NT2/D1 (cell line): ENCODE results near the gene KISS1R.
A peak's percentile ranks its signal among the peaks of the same experiment; 100 is the strongest.

Experiments
- DNase-seq: peaks from one replicate; pipeline ENCODE4 v3.0.0-alpha.2; 2011; ENCODE audit warnings: low read depth, low spot score
- H3K27me3 ChIP-seq: 2 replicates; pipeline ENCODE4 v1.6.0; 2011; ENCODE audit warnings: mild to moderate bottlenecking; ENCODE audit not compliant: insufficient read length, insufficient read depth
- H3K36me3 ChIP-seq: 2 replicates; pipeline ENCODE4 v1.6.1; 2011; ENCODE audit warnings: mild to moderate bottlenecking, low read length, mixed read lengths; ENCODE audit not compliant: insufficient read depth, insufficient read length
- H3K4me1 ChIP-seq: 2 replicates; pipeline ENCODE4 v1.5.1; 2011; ENCODE audit not compliant: insufficient read depth, insufficient read length
- H3K4me3 ChIP-seq: 2 replicates; pipeline ENCODE4 v1.5.1; 2011; ENCODE audit warnings: low read depth; ENCODE audit not compliant: insufficient read length
- H3K9ac ChIP-seq: 2 replicates; pipeline ENCODE4 v1.6.0; 2011; ENCODE audit warnings: low read depth; ENCODE audit not compliant: insufficient read length
- H3K9me3 ChIP-seq: 2 replicates; pipeline ENCODE4 v1.5.1; 2011; ENCODE audit warnings: mild to moderate bottlenecking, low read length; ENCODE audit not compliant: insufficient read depth
- SUZ12 ChIP-seq: IDR thresholded peaks from 2 replicates; pipeline ENCODE4 v1.6.1; 2011; ENCODE audit not compliant: insufficient read length, insufficient read depth; ENCODE audit errors: extremely low read depth
- YY1 ChIP-seq: IDR thresholded peaks from 2 replicates; pipeline ENCODE4 v1.6.1; 2011; ENCODE audit not compliant: insufficient read length, insufficient read depth
- ZNF274 ChIP-seq: IDR thresholded peaks from 2 replicates; pipeline ENCODE4 v1.6.1; 2011; ENCODE audit warnings: mild to moderate bottlenecking, low read depth, low read length

Gene KISS1R

GRCh38 chr19:919199-920050 is 2.3 kb downstream of the KISS1R start:
- Histone ChIP-seq H3K4me1 (peaks cover 25% of the 10 kb centered on the region), H3K36me3 (no peaks in the 10 kb centered on the region), H3K9me3 (no peaks in the 10 kb centered on the region), H3K9ac (peak overlapping the region; percentile 10), H3K4me3 (peak overlapping the region; percentile 21), H3K27me3 (peaks cover 52% of the 10 kb centered on the region)
- DNase-seq: no peak
- TF ChIP-seq SUZ12 (peak; percentile 86), YY1 (no peak), ZNF274 (no peak)

- TF ChIP-seq YY1 (no peak), SUZ12 (peak; percentile 74)
- peaks cover 25% of the 10 kb centered on the region for H3K4me1 ChIP-seq
- H3K9ac ChIP-seq: peak overlapping the region; percentile 21
- H3K36me3 ChIP-seq: no peaks in the 10 kb centered on the region
- DNase-seq: no peak
- peak overlapping the region; percentile 22 for H3K4me3 ChIP-seq
- no peaks in the 10 kb centered on the region for H3K9me3 ChIP-seq
- peaks cover 48% of the 10 kb centered on the region for H3K27me3 ChIP-seq
These were observed 3.1 kb downstream of the KISS1R start for GRCh38 chr19:920051-920864.

- no peak for DNase-seq
- H3K4me3 ChIP-seq: peak overlapping the region; percentile 86
- peak overlapping the region; percentile 87 for H3K9ac ChIP-seq
These were observed 7.5 kb downstream of the KISS1R start for GRCh38 chr19:924553-925086.

GRCh38 chr19:925087-925525 is 8.0 kb downstream of the KISS1R start:
- peaks cover 14% of the 10 kb centered on the region for H3K27me3 ChIP-seq
- peaks cover 19% of the 10 kb centered on the region for H3K36me3 ChIP-seq
- H3K4me3 ChIP-seq: peak overlapping the region; percentile 86
- peak overlapping the region; percentile 87 for H3K9ac ChIP-seq
- DNase-seq: no peak
- TF ChIP-seq YY1 (no peak), SUZ12 (no peak), ZNF274 (no peak)
- H3K9me3 ChIP-seq: no peaks in the 10 kb centered on the region
- H3K4me1 ChIP-seq: peaks cover 18% of the 10 kb centered on the region

More at GRCh38 chr19:924553-925086, 7.5 kb downstream of the KISS1R start:
- TF ChIP-seq YY1 (no peak), ZNF274 (no peak), SUZ12 (no peak)
- Histone ChIP-seq H3K9me3 (no peaks in the 10 kb centered on the region), H3K36me3 (peaks cover 14% of the 10 kb centered on the region), H3K4me1 (peaks cover 22% of the 10 kb centered on the region), H3K27me3 (peaks cover 19% of the 10 kb centered on the region)

GRCh38 chr19:925526-926322 is 8.6 kb downstream of the KISS1R start, which contains the start of gene ARID3A:
TSS of gene ARID3A (plus strand) at chr19:926035. CDS start at chr19:929529, 3,494 bp downstream.
- H3K9ac ChIP-seq: peak within 1 kb of the TSS; percentile 90
- TF ChIP-seq ZNF274: no peak
- no peak for TF ChIP-seq YY1
- no peak for TF ChIP-seq SUZ12
- peaks cover 22% of the 10 kb centered on the region for H3K36me3 ChIP-seq
- H3K4me1 ChIP-seq: peaks cover 16% of the 10 kb centered on the region
- H3K4me3 ChIP-seq: peak within 1 kb of the TSS; percentile 86
- no peaks in the 10 kb centered on the region for H3K9me3 ChIP-seq
- DNase-seq: peak; percentile 74
- H3K27me3 ChIP-seq: peaks cover 8% of the 10 kb centered on the region

GRCh38 chr19:926323-926588 is 9.1 kb downstream of the KISS1R start:
- Histone ChIP-seq H3K36me3 (peaks cover 28% of the 10 kb centered on the region), H3K27me3 (peaks cover 3% of the 10 kb centered on the region), H3K4me1 (peaks cover 15% of the 10 kb centered on the region), H3K9me3 (no peaks in the 10 kb centered on the region), H3K9ac (peak overlapping the region; percentile 90), H3K4me3 (peak overlapping the region; percentile 86)
- DNase-seq: no peak
- TF ChIP-seq SUZ12 (no peak), ZNF274 (no peak), YY1 (no peak)
